ENCODE results near the gene CCDC33.
A peak's percentile ranks its signal among the peaks of the same experiment; 100 is the strongest.

CCDC33 gene

DNA sequence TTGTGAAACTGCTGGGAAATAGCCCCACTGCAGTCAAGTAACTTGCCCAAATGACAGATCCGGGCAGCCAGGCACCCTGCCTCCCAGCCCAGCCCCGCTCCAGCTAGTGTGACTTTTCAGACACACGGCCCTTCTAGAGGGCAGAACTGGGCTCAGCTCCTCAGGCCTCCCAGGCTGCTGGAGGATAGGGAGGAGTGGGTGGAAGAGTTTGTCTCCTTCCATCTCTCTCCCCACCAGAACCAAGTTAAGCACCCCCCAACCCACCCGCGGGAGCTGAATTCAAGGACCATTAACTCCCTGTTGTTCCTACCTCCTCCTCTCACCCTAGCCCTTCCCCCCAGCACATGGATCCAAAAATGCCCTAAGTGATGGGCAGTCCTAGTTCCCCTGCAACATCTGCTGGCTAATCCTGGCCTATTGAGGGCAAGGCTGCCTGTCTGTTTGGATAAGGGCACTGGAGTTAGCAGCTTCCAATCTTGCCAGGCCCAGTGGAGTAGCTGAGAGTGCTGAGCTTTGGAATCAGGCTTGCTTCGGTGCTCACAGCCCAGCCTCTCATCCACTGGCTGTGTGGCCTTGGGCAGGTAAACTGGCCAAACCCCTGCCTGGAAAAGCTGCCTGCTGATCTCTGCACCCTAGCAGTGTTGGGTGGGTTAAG is 3.1 kb downstream of the CCDC33 start:
- 58% methylated on average over 4 of the region's 6 CpGs for WGBS
- Histone ChIP-seq H2BK5ac (ENCODE audit: low read depth, low read length, poor library complexity, severe bottlenecking) (no peak overlapping the region), H3K9me3 (ENCODE audit: control insufficient read depth, low read length) (no peaks in the 10 kb centered on the region), H3K27me3 (ENCODE audit: control insufficient read depth in 1 of 2, insufficient read depth in 1 of 2, low read length in 2 of 2) (no peaks in the 10 kb centered on the region), H2AK5ac (ENCODE audit: low read length, severe bottlenecking) (peak overlapping the region; percentile 73), H3K18ac (ENCODE audit: low read depth in 1 of 2, low read length in 2 of 2) (peak overlapping the region; percentile 16 to 80), H3K79me1 (replicated peaks; ENCODE audit: low read length, poor library complexity, severe bottlenecking) (no peaks in the 10 kb centered on the region), H3K4me1 (ENCODE audit: control insufficient read depth, insufficient read depth, low read depth, low read length) (peaks cover 47% of the 10 kb centered on the region), H3K4me2 (ENCODE audit: low read length, poor library complexity, severe bottlenecking) (no peak overlapping the region), H3K9ac (ENCODE audit: low read length) (no peak overlapping the region), H4K8ac (ENCODE audit: low read length) (no peak overlapping the region), H3K23ac (ENCODE audit: low read length in 2 of 2) (no peak overlapping the region), H3K4ac (ENCODE audit: low read depth in 1 of 2, low read length in 2 of 2) (no peak overlapping the region), H2AFZ (ENCODE audit: low read depth, low read length) (no peak overlapping the region), H3K27ac (ENCODE audit: low read length, poor library complexity, severe bottlenecking) (peak overlapping the region; percentile 8), H3K4me3 (ENCODE audit: insufficient read depth in 1 of 2, low read depth in 1 of 2, low read length in 2 of 2) (no peak overlapping the region), H3K14ac (ENCODE audit: low read length in 2 of 2) (no peak overlapping the region), H2BK120ac (ENCODE audit: low read depth, low read length) (no peak overlapping the region), H2BK15ac (ENCODE audit: low read depth, poor library complexity, severe bottlenecking) (no peak overlapping the region), H3K36me3 (ENCODE audit: control insufficient read depth in 1 of 2, insufficient read depth in 2 of 2, low read depth in 1 of 2, low read length in 2 of 2) (no peaks in the 10 kb centered on the region), H4K91ac (ENCODE audit: low read length) (no peak overlapping the region), H2BK12ac (ENCODE audit: low read length in 2 of 2) (no peak overlapping the region)
- no peak for DNase-seq

DNA sequence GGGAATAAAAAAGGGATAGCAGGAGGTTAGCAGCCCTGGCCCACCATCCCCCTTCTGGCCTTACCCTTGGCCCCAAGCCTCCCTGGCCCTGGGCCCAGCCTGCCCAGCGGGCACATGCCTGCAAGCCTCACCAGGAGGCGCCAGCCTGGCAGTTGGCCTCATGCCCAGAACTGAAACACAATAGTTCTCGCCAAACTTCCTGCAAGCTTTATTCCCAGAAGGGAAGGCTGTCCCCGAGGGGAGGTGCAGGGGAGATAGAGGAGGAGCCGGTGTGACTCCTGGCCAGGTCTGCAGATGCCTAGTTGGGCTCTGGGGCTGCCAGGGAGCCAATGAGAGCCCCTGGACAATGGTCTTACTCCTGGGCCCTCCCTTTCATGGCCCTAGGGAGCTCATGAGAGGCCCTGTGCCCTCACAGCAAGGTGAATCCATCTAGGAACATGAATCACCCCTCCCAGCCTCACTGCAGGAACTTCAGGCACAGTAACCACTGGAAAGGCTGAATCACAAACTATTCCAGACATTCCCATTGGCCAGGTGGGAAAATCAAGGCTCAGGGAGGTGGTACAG is 4.0 kb downstream of the CCDC33 start:
- Histone ChIP-seq H3K36me3 (ENCODE audit: control insufficient read depth in 1 of 2, insufficient read depth in 2 of 2, low read depth in 1 of 2, low read length in 2 of 2) (no peaks in the 10 kb centered on the region), H3K79me1 (replicated peaks; ENCODE audit: low read length, poor library complexity, severe bottlenecking) (no peaks in the 10 kb centered on the region), H3K14ac (ENCODE audit: low read length in 2 of 2) (peak overlapping the region in 1 of 2 experiments; percentile 26), H3K18ac (ENCODE audit: low read depth in 1 of 2, low read length in 2 of 2) (no peak overlapping the region), H3K9me3 (ENCODE audit: control insufficient read depth, low read length) (no peaks in the 10 kb centered on the region), H3K4me1 (ENCODE audit: control insufficient read depth, insufficient read depth, low read depth, low read length) (peaks cover 41% of the 10 kb centered on the region), H3K4ac (ENCODE audit: low read depth in 1 of 2, low read length in 2 of 2) (no peak overlapping the region), H2BK120ac (ENCODE audit: low read depth, low read length) (no peak overlapping the region), H4K91ac (ENCODE audit: low read length) (peak overlapping the region; percentile 40), H3K23ac (ENCODE audit: low read length in 2 of 2) (no peak overlapping the region), H2AK5ac (ENCODE audit: low read length, severe bottlenecking) (no peak overlapping the region), H4K8ac (ENCODE audit: low read length) (no peak overlapping the region), H3K9ac (ENCODE audit: low read length) (no peak overlapping the region), H2AFZ (ENCODE audit: low read depth, low read length) (no peak overlapping the region), H2BK5ac (ENCODE audit: low read depth, low read length, poor library complexity, severe bottlenecking) (no peak overlapping the region), H3K4me3 (ENCODE audit: insufficient read depth in 1 of 2, low read depth in 1 of 2, low read length in 2 of 2) (no peak overlapping the region), H2BK15ac (ENCODE audit: low read depth, poor library complexity, severe bottlenecking) (no peak overlapping the region), H3K27ac (ENCODE audit: low read length, poor library complexity, severe bottlenecking) (peak overlapping the region; percentile 43), H3K4me2 (ENCODE audit: low read length, poor library complexity, severe bottlenecking) (no peak overlapping the region), H2BK12ac (ENCODE audit: low read length in 2 of 2) (peak overlapping the region in 1 of 2 experiments; percentile 29), H3K27me3 (ENCODE audit: control insufficient read depth in 1 of 2, insufficient read depth in 1 of 2, low read length in 2 of 2) (peaks cover 7 to 8% of the 10 kb centered on the region in 2 experiments)
- 54% methylated on average over 5 of the region's 5 CpGs for WGBS
- no peak for DNase-seq

DNA sequence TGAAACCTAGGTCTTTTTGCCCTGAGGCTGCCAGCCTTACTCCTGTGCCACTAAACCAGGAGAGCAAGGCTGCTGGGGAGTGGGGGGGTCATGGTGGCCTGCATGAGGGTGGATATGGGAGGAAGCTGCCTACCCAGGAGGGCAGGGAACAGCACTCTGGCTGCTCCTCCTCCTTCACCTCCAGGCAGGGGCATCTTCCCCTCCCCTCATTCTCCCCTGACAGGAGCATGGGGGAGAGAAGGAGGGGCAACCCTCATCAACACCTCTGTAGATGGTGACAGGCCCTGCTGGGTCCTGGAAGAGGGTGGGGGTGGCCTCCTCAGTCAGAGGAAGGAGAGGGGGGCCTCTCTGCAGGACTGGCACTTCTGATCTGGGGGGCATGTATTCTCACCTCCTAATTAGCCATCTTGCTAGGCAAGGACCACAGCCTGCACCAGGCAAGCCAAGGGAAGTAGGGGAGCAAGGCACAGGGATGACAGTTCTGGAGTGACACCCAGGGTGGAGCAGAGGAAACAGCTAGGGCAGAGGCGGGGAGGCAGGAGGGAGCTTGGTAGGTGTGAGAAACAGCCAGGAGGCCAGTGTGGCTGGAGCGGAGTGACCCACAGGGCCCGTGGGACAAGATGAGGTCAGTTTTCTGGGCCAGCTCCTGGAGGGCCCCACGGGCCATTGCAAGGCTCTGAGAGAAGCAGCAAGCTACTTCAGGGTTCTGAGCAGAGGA is 4.9 kb downstream of the CCDC33 start:
- Histone ChIP-seq H4K8ac (ENCODE audit: low read length) (no peak overlapping the region), H3K23ac (ENCODE audit: low read length in 2 of 2) (no peak overlapping the region), H3K18ac (ENCODE audit: low read depth in 1 of 2, low read length in 2 of 2) (peak overlapping the region in 1 of 2 experiments; percentile 46), H3K4me3 (ENCODE audit: insufficient read depth in 1 of 2, low read depth in 1 of 2, low read length in 2 of 2) (no peak overlapping the region), H3K79me1 (replicated peaks; ENCODE audit: low read length, poor library complexity, severe bottlenecking) (no peaks in the 10 kb centered on the region), H2BK5ac (ENCODE audit: low read depth, low read length, poor library complexity, severe bottlenecking) (no peak overlapping the region), H3K4me1 (ENCODE audit: control insufficient read depth, insufficient read depth, low read depth, low read length) (peaks cover 48% of the 10 kb centered on the region), H2BK120ac (ENCODE audit: low read depth, low read length) (no peak overlapping the region), H2BK15ac (ENCODE audit: low read depth, poor library complexity, severe bottlenecking) (no peak overlapping the region), H3K27ac (ENCODE audit: low read length, poor library complexity, severe bottlenecking) (no peak overlapping the region), H2AFZ (ENCODE audit: low read depth, low read length) (no peak overlapping the region), H3K9me3 (ENCODE audit: control insufficient read depth, low read length) (no peaks in the 10 kb centered on the region), H2AK5ac (ENCODE audit: low read length, severe bottlenecking) (peak overlapping the region; percentile 46), H3K36me3 (ENCODE audit: control insufficient read depth in 1 of 2, insufficient read depth in 2 of 2, low read depth in 1 of 2, low read length in 2 of 2) (no peaks in the 10 kb centered on the region), H3K14ac (ENCODE audit: low read length in 2 of 2) (no peak overlapping the region), H2BK12ac (ENCODE audit: low read length in 2 of 2) (no peak overlapping the region), H4K91ac (ENCODE audit: low read length) (no peak overlapping the region), H3K9ac (ENCODE audit: low read length) (no peak overlapping the region), H3K4me2 (ENCODE audit: low read length, poor library complexity, severe bottlenecking) (no peak overlapping the region), H3K4ac (ENCODE audit: low read depth in 1 of 2, low read length in 2 of 2) (no peak overlapping the region), H3K27me3 (ENCODE audit: control insufficient read depth in 1 of 2, insufficient read depth in 1 of 2, low read length in 2 of 2) (peaks cover 14 to 16% of the 10 kb centered on the region in 2 experiments)
- DNase-seq, result no peak
- 62% methylated on average over 4 of the region's 4 CpGs for WGBS
